Endothelial cell of umbilical vein (primary cell): Measurements from ENCODE around the gene HENMT1. TPM values are rescaled to one million over a fixed set of nuclear protein-coding genes. Genes with fewer than 3 reads are reported as not detected.

Source experiments
- BruUV-seq: library from RNA; stranded (reverse); fragments of 400-500 nt; replicated peaks from 2 replicates; lab custom pipeline; 2021; lab: Mats Ljungman, UMichigan
- CTCF ChIA-PET: fragments of 300-600, 350-600 bp; sonication (Branson Sonifier 250); formaldehyde crosslinking; loops from one replicate; lab custom pipeline; 2021; ENCODE audit warnings: antibody characterized with exemption, inconsistent platforms; lab: Charles Lee
- POLR2A ChIA-PET: fragments of 300-600, 350-600 bp; sonication (Branson Sonifier 250); formaldehyde crosslinking; loops from one replicate; lab custom pipeline; 2021; ENCODE audit warnings: antibody characterized with exemption, inconsistent platforms; lab: Charles Lee
- DNase-seq: peaks from one replicate; pipeline ENCODE4 v3.0.0-alpha.2; 2011; ENCODE audit warnings: low read depth, low spot score
- FAIRE-seq: peaks from 2 replicates; lab custom pipeline; 2011; peaks lifted over from hg19 to GRCh38; lab: Jason Lieb, UNC
- H2AFZ ChIP-seq: 2 replicates; pipeline ENCODE4 v1.6.0; 2012; ENCODE audit warnings: low read depth, low read length, control low read depth, inconsistent platforms
- H3K27ac ChIP-seq: 2 replicates; pipeline ENCODE4 v1.5.1; 2011; ENCODE audit warnings: low read depth, mild to moderate bottlenecking, control low read depth, low read length, moderate library complexity; ENCODE audit not compliant: insufficient read depth
- H3K27me3 ChIP-seq, 2 experiments: 2 replicates each; pipeline versions ENCODE4 v1.6.0 to v1.6.1; 2011; ENCODE audit warnings: low read length in 2 of 2, mixed read lengths in 1 of 2; ENCODE audit not compliant: control insufficient read depth in 2 of 2, insufficient read depth in 2 of 2
- H3K36me3 ChIP-seq, 2 experiments: 2 replicates in 1 of 2; 3 replicates in 1 of 2; pipeline ENCODE4 v1.5.1; 2011; ENCODE audit warnings: low read length in 2 of 2, mild to moderate bottlenecking in 1 of 2, moderate library complexity in 1 of 2; ENCODE audit not compliant: control insufficient read depth in 2 of 2, insufficient read depth in 2 of 2; ENCODE audit errors: extremely low read depth in 1 of 2
- H3K4me1 ChIP-seq: 3 replicates; pipeline ENCODE4 v1.5.1; 2011; ENCODE audit warnings: mild to moderate bottlenecking, low read length; ENCODE audit not compliant: control insufficient read depth, insufficient read depth; ENCODE audit errors: extremely low read depth
- H3K4me2 ChIP-seq: 2 replicates; pipeline ENCODE4 v1.6.1; 2011; ENCODE audit warnings: low read length, control low read depth, mixed read lengths; ENCODE audit not compliant: insufficient read depth
- H3K4me3 ChIP-seq, 3 experiments: fragments of 200-600 bp in 1 of 3; sonication (generic), shearing (Covaris generic) in 1 of 3; replicated peaks in 1 of 3; 2 replicates each; pipeline ENCODE4 v1.5.1; 2011 to 2016; ENCODE audit warnings: control low read depth in 3 of 3, low read length in 3 of 3, mild to moderate bottlenecking in 2 of 3, inconsistent platforms in 1 of 3, low read depth in 1 of 3, moderate library complexity in 1 of 3; ENCODE audit not compliant: insufficient read depth in 1 of 3
- H3K79me2 ChIP-seq: 2 replicates; pipeline ENCODE4 v1.6.0; 2012; ENCODE audit warnings: low read length, inconsistent platforms; ENCODE audit not compliant: control insufficient read depth, insufficient read depth
- H3K9ac ChIP-seq: replicated peaks from 2 replicates; pipeline ENCODE3; 2011; ENCODE audit warnings: low read length, control low read depth; ENCODE audit not compliant: insufficient read depth; ENCODE audit errors: extremely low read depth
- H3K9me1 ChIP-seq: replicated peaks from 3 replicates; pipeline ENCODE4 v1.6.0; 2011; ENCODE audit warnings: mild to moderate bottlenecking, low read length; ENCODE audit not compliant: control insufficient read depth, insufficient read depth; ENCODE audit errors: extremely low read depth
- H3K9me3 ChIP-seq: replicated peaks from 2 replicates; pipeline ENCODE4 v1.5.1; 2012; ENCODE audit warnings: low read length, inconsistent platforms; ENCODE audit not compliant: control insufficient read depth, insufficient read depth
- H4K20me1 ChIP-seq: replicated peaks from 2 replicates; pipeline ENCODE3; 2011; ENCODE audit warnings: mild to moderate bottlenecking, low read length; ENCODE audit not compliant: control insufficient read depth, insufficient read depth; ENCODE audit errors: extremely low read depth
- EZH2 ChIP-seq: IDR thresholded peaks from 2 replicates; pipeline ENCODE4 v1.6.1; 2012; ENCODE audit warnings: borderline replicate concordance, low read depth, mild to moderate bottlenecking, moderate library complexity, low read length, inconsistent platforms; ENCODE audit not compliant: severe bottlenecking
- FOS ChIP-seq: IDR thresholded peaks from 2 replicates; pipeline ENCODE4 v1.6.1; 2011; ENCODE audit warnings: mild to moderate bottlenecking, low read length, moderate library complexity, borderline replicate concordance; ENCODE audit not compliant: insufficient read depth
- GATA2 ChIP-seq: IDR thresholded peaks from 2 replicates; pipeline ENCODE4 v1.7.0; 2011; ENCODE audit warnings: low read depth, mild to moderate bottlenecking, moderate library complexity, mixed read lengths, low read length; ENCODE audit not compliant: insufficient read length, insufficient read depth
- JUN ChIP-seq: IDR thresholded peaks from 2 replicates; pipeline ENCODE4 v1.6.1; 2011; ENCODE audit warnings: borderline replicate concordance, low read depth; ENCODE audit not compliant: insufficient read length, insufficient read depth
- MAX ChIP-seq: IDR thresholded peaks from 2 replicates; pipeline ENCODE4 v1.6.1; 2011; ENCODE audit not compliant: insufficient read depth, insufficient read length
- MYC ChIP-seq: IDR thresholded peaks from one replicate; pipeline ENCODE4 v1.6.1; 2011; ENCODE audit warnings: mild to moderate bottlenecking, low read depth, low read length
- POLR2A ChIP-seq: IDR thresholded peaks from 2 replicates; pipeline ENCODE4 v1.6.1; 2012; ENCODE audit warnings: low read depth, mild to moderate bottlenecking, control low read depth, low read length
- POLR2AphosphoS5 ChIP-seq: IDR thresholded peaks from 2 replicates; pipeline ENCODE4 v1.6.1; 2012; ENCODE audit warnings: low read depth, mild to moderate bottlenecking, control low read depth, low read length, moderate library complexity; ENCODE audit not compliant: insufficient read depth
- dilution Hi-C: fragments of 300-500 bp; cut with MboI; formaldehyde crosslinking; loops from one replicate; pipeline ENCODE4 v1.15.0; 2019; ENCODE audit warnings: low sequenced_read_pairs; ENCODE audit not compliant: extremely low pct_ligation_motif_present
- intact Hi-C: fragments of 100-400 bp; cut with micrococcal nuclease; formaldehyde crosslinking; loops from one replicate; pipeline ENCODE4 v1.10.0; 2022
- polyA plus RNA-seq, 4 experiments: library from polyadenylated mRNA; depleted of rRNA in 3 of 4; stranded (reverse) in 3 of 4; unstranded in 1 of 4; fragments of >200 nt; gene quantifications; 2 replicates each; pipeline versions ENCODE4 v1.2.1 to v1.2.3, GENCODE V29; 2011 to 2012; ENCODE audit warnings: missing spikeins in 1 of 4
- total RNA-seq: library from RNA; stranded (reverse); gene quantifications from 2 replicates; pipeline ENCODE4 v1.2.3, GENCODE V29; 2021
- TF ChIP-seq, protein P1 (sequence below), 2 donors: IDR thresholded peaks; 1 replicate in 1 of 2; 2 replicates in 1 of 2; pipeline ENCODE4 v1.5.1; 2011; ENCODE audit warnings: low read length in 2 of 2, mild to moderate bottlenecking in 2 of 2, moderate library complexity in 2 of 2, control low read depth in 1 of 2, inconsistent platforms in 1 of 2, low read depth in 1 of 2; ENCODE audit not compliant: insufficient read depth in 1 of 2; ENCODE audit errors: extremely low read depth in 1 of 2

Gene HENMT1
- total and polyA plus RNA-seq, 2 donors (not counting 3 experiments of a cell fraction or from before 2014, with no cell fraction given), result 4.4 to 4.5 TPM

- Histone ChIP-seq H3K36me3 (no peaks in the 10 kb centered on the region), H2AFZ (no peak overlapping the region), H3K27ac (no peak overlapping the region), H3K4me2 (no peak overlapping the region), H3K79me2 (no peaks in the 10 kb centered on the region), H3K9ac (no peak overlapping the region), H4K20me1 (no peaks in the 10 kb centered on the region), H3K27me3 (no peaks in the 10 kb centered on the region), H3K9me3 (no peaks in the 10 kb centered on the region), H3K9me1 (no peaks in the 10 kb centered on the region), H3K4me3 (no peak overlapping the region), H3K4me1 (no peaks in the 10 kb centered on the region)
- DNase-seq (no peak), FAIRE-seq (no peak)
- TF ChIP-seq MYC (no peak), MAX (no peak), POLR2AphosphoS5 (no peak), EZH2 (no peak), JUN (no peak), POLR2A (no peak), GATA2 (no peak), FOS (no peak)
- TF ChIP-seq, protein P1, sequence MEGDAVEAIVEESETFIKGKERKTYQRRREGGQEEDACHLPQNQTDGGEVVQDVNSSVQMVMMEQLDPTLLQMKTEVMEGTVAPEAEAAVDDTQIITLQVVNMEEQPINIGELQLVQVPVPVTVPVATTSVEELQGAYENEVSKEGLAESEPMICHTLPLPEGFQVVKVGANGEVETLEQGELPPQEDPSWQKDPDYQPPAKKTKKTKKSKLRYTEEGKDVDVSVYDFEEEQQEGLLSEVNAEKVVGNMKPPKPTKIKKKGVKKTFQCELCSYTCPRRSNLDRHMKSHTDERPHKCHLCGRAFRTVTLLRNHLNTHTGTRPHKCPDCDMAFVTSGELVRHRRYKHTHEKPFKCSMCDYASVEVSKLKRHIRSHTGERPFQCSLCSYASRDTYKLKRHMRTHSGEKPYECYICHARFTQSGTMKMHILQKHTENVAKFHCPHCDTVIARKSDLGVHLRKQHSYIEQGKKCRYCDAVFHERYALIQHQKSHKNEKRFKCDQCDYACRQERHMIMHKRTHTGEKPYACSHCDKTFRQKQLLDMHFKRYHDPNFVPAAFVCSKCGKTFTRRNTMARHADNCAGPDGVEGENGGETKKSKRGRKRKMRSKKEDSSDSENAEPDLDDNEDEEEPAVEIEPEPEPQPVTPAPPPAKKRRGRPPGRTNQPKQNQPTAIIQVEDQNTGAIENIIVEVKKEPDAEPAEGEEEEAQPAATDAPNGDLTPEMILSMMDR (IDR thresholded peaks at IDR 0.05; ENCODE audit: extremely low read depth in 1 of 2, insufficient read depth in 1 of 2, low read depth in 1 of 2, low read length in 2 of 2), result no peak
- intact Hi-C loops, result no loop called here
- POLR2A ChIA-PET, result no interaction called here
- BruUV-seq, result no TSS peak
- dilution Hi-C loops, result no loop called here
- CTCF ChIA-PET, result interaction anchor here (1.7 kb wide), 1 partner anchor 76 kb away, joined by 6 read pairs; the partner anchor contains the start of gene EEIG2
Observed at GRCh38 chr1:108636876-108637275, 24.0 kb downstream of the HENMT1 start.
